Erythroblast (primary cell): ENCODE results near the gene MTOR.

Experiments
- DNase-seq, 2 experiments: peaks; one replicate each; lab custom pipeline; 2025; lab: John Stamatoyannopoulos, UW
- GATA1 ChIP-seq: IDR thresholded peaks from 2 replicates; pipeline ENCODE4 v1.6.1; 2011; ENCODE audit warnings: low read depth, mild to moderate bottlenecking, control low read depth, low read length, moderate library complexity
- POLR2A ChIP-seq: IDR thresholded peaks from 2 replicates; pipeline ENCODE4 v1.6.1; 2011; ENCODE audit warnings: mild to moderate bottlenecking, low read length

Gene MTOR

GRCh38 chr1:11215381-11216005 lies 46.9 kb downstream of the MTOR start:
- DNase-seq, result no peak
- TF ChIP-seq POLR2A (no peak), GATA1 (no peak)

GRCh38 chr1:11214698-11215380 lies 47.5 kb downstream of the MTOR start:
- no peak for DNase-seq
- TF ChIP-seq POLR2A (no peak), GATA1 (no peak)

GRCh38 chr1:11211925-11212587 lies 50.3 kb downstream of the MTOR start:
- TF ChIP-seq POLR2A (no peak), GATA1 (no peak)
- no peak for DNase-seq

GRCh38 chr1:11211461-11211860 lies 50.9 kb downstream of the MTOR start:
- DNase-seq, result no peak
- TF ChIP-seq GATA1 (no peak), POLR2A (no peak)

GRCh38 chr1:11207898-11208611 lies 54.3 kb downstream of the MTOR start:
- no peak for DNase-seq
- TF ChIP-seq POLR2A (no peak), GATA1 (no peak)

- no peak for DNase-seq
Observed at GRCh38 chr1:11204396-11205190, 57.8 kb downstream of the MTOR start.

GRCh38 chr1:11198851-11199594 lies 63.3 kb downstream of the MTOR start:
- no peak for DNase-seq
- TF ChIP-seq GATA1 (no peak), POLR2A (no peak)

More at GRCh38 chr1:11204396-11205190, 57.8 kb downstream of the MTOR start:
- TF ChIP-seq GATA1 (no peak), POLR2A (no peak)

GRCh38 chr1:11198257-11198656 lies 64.1 kb downstream of the MTOR start:
- DNase-seq, result no peak
- TF ChIP-seq POLR2A (no peak), GATA1 (no peak)

- no peak for TF ChIP-seq POLR2A
- TF ChIP-seq GATA1, result no peak
- DNase-seq, result no peak
Observed at GRCh38 chr1:11197359-11197758, 65.0 kb downstream of the MTOR start.

- DNase-seq, result no peak
- no peak for TF ChIP-seq GATA1
- no peak for TF ChIP-seq POLR2A
Observed at GRCh38 chr1:11196945-11197344, 65.4 kb downstream of the MTOR start.

- DNase-seq, result no peak
- no peak for TF ChIP-seq GATA1
- no peak for TF ChIP-seq POLR2A
Observed at GRCh38 chr1:11194407-11195176, 67.8 kb downstream of the MTOR start.

GRCh38 chr1:11193376-11193775 lies 69.0 kb downstream of the MTOR start:
- no peak for TF ChIP-seq POLR2A
- no peak for TF ChIP-seq GATA1
- no peak for DNase-seq
